NCI-H1694 treated with DMSO at 0.1 percent for 48 hours (cell line): ENCODE measurements around the gene MAPK12.

Experiments
- DNase-seq: peaks from one replicate; lab custom pipeline; 2025; lab: John Stamatoyannopoulos, UW

Gene MAPK12

GRCh38 chr22:50268655-50269113 lies 7.2 kb upstream of the MAPK12 start:
- no peak for DNase-seq

- no peak for DNase-seq
Measured at GRCh38 chr22:50267591-50268390, 6.3 kb upstream of the MAPK12 start.

- no peak for DNase-seq
Measured at GRCh38 chr22:50266994-50267393, 5.5 kb upstream of the MAPK12 start.

GRCh38 chr22:50264946-50265669 lies 3.6 kb upstream of the MAPK12 start:
- DNase-seq: no peak

GRCh38 chr22:50264104-50264745 lies 2.7 kb upstream of the MAPK12 start:
- DNase-seq: no peak

GRCh38 chr22:50262973-50263617 lies 1.6 kb upstream of the MAPK12 start:
- DNase-seq: no peak

- DNase-seq: no peak
Measured at GRCh38 chr22:50262460-50262911, 1.0 kb upstream of the MAPK12 start.

GRCh38 chr22:50260801-50261614 lies 475 bp downstream of the MAPK12 start:
- peak; percentile 22 for DNase-seq

- no peak for DNase-seq
Measured at GRCh38 chr22:50260434-50260800, 1.1 kb downstream of the MAPK12 start.

GRCh38 chr22:50259302-50259701 lies 2.2 kb downstream of the MAPK12 start:
- DNase-seq: no peak

- no peak for DNase-seq
Measured at GRCh38 chr22:50258361-50259292, 2.9 kb downstream of the MAPK12 start.

- DNase-seq: no peak
Measured at GRCh38 chr22:50257451-50258360, 3.8 kb downstream of the MAPK12 start.

- no peak for DNase-seq
Measured at GRCh38 chr22:50257041-50257440, 4.4 kb downstream of the MAPK12 start.

GRCh38 chr22:50256258-50256862 lies 5.1 kb downstream of the MAPK12 start:
- no peak for DNase-seq

- no peak for DNase-seq
Measured at GRCh38 chr22:50255607-50256006, 5.9 kb downstream of the MAPK12 start.

GRCh38 chr22:50255099-50255498 lies 6.4 kb downstream of the MAPK12 start:
- no peak for DNase-seq

GRCh38 chr22:50253941-50254340 lies 7.5 kb downstream of the MAPK12 start:
- no peak for DNase-seq

GRCh38 chr22:50253046-50253915 lies 8.2 kb downstream of the MAPK12 start:
- DNase-seq: no peak
